Activated CD4-positive, alpha-beta memory T cell treated with anti-CD3 and anti-CD28 coated beads for 36 hours (primary cell): Measurements from ENCODE around the gene SDK1. TPM values are rescaled to one million over a fixed set of nuclear protein-coding genes. Genes with fewer than 3 reads are reported as not detected.

Source experiments
- CTCF ChIA-PET: fragments of 350-600 bp; sonication (Branson Sonifier 250); formaldehyde crosslinking; loops from one replicate; lab custom pipeline; 2021; ENCODE audit warnings: antibody characterized with exemption, inconsistent platforms; lab: Charles Lee
- POLR2A ChIA-PET: fragments of 350-600 bp; sonication (Branson Sonifier 250); formaldehyde crosslinking; loops from one replicate; lab custom pipeline; 2021; ENCODE audit warnings: antibody characterized with exemption; lab: Charles Lee
- DNase-seq: peaks from one replicate; pipeline ENCODE4 v3.0.0-alpha.2; 2020
- H3K27ac Mint-ChIP-seq: one replicate; pipeline ENCODE4 v1.8.0; 2021; ENCODE audit warnings: mixed read lengths
- H3K27me3 Mint-ChIP-seq: one replicate; pipeline ENCODE4 v1.8.0; 2021; ENCODE audit warnings: mixed read lengths
- H3K36me3 Mint-ChIP-seq: one replicate; pipeline ENCODE4 v1.8.0; 2021; ENCODE audit warnings: mixed read lengths
- H3K4me1 Mint-ChIP-seq: one replicate; pipeline ENCODE4 v1.8.0; 2021; ENCODE audit warnings: low read depth, mixed read lengths
- H3K4me3 Mint-ChIP-seq: one replicate; pipeline ENCODE4 v1.8.0; 2021; ENCODE audit warnings: mild to moderate bottlenecking, mixed read lengths
- H3K9me3 Mint-ChIP-seq: one replicate; pipeline ENCODE4 v1.8.0; 2021; ENCODE audit warnings: mixed read lengths
- intact Hi-C: fragments of 100-400 bp; cut with micrococcal nuclease; formaldehyde crosslinking; loops from one replicate; pipeline ENCODE4 v1.15.1; 2023
- total RNA-seq, 2 experiments: library from RNA; stranded (reverse); gene quantifications; one replicate each; pipeline ENCODE4 v1.2.3, GENCODE V29; 2021

Gene SDK1
- total RNA-seq, 2 experiments from 2014 or later: 0.14 to 0.24 TPM

DNA sequence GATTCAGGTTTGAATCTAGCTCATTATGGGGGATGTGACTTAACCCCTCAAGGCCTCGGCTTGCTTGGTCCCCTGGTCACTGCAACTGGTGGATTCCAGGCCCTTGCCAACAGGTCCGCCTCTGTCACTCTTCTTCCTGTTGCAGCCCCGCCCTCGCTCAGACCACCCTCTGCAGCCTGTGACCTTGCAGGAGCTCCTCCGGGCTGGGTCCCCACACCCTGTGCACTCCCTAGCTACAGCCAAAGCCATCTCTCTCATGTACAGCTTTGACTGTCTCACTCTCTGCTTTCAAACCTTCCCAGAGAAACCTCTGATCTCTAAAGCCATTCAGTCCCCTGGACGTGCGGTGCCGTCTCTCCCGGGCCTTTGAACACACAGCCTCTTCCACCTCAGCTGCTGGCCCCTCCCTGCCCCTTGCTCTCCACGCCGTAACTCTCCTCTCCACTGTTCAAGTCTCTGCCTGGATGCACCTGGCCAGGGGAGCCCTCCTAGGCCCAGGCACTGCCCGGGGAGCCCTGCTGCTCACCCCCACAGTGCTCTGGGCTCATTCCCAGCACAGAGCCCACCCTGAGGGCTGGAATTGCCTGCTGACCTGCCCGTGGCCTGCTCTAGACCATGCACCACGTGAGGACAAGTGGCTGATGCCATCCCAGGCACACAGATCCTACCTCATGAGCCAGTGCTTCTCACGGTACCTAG, 895.2 kb downstream of the SDK1 start:
- H3K4me3 Mint-ChIP-seq: no peak overlapping the region
- no peaks in the 10 kb centered on the region for H3K9me3 Mint-ChIP-seq
- no peak overlapping the region for H3K27ac Mint-ChIP-seq
- intact Hi-C loops: no loop called here
- no peaks in the 10 kb centered on the region for H3K4me1 Mint-ChIP-seq
- DNase-seq: no peak
- H3K36me3 Mint-ChIP-seq: no peaks in the 10 kb centered on the region
- no peaks in the 10 kb centered on the region for H3K27me3 Mint-ChIP-seq
- CTCF ChIA-PET: no interaction called here
- POLR2A ChIA-PET: no interaction called here

DNA sequence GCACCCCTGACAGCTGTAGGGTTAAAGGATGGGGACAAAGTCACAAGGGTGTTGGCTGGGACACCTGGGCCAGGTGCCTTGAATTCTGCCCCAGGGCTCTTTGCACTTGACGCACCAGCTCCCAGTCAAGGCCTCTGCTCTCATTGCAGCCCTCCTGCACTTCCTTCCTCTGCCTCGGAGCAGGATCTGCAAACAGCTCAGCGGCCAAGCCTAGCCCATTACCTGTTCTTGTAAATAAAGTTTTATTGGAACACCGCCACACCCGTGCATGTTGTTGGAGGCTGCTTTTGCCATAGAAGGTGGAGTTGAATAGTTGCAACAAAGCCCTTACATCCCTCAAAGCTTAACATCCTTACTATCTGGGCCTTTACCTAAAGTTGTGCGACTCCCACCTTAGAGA, 897.2 kb downstream of the SDK1 start:
- Mint-ChIP-seq H3K36me3 (no peaks in the 10 kb centered on the region), H3K4me3 (no peak overlapping the region), H3K9me3 (no peaks in the 10 kb centered on the region), H3K27ac (no peak overlapping the region), H3K4me1 (no peaks in the 10 kb centered on the region), H3K27me3 (no peaks in the 10 kb centered on the region)
- DNase-seq: no peak
- CTCF ChIA-PET: no interaction called here
- POLR2A ChIA-PET: no interaction called here
- intact Hi-C loops: no loop called here

DNA sequence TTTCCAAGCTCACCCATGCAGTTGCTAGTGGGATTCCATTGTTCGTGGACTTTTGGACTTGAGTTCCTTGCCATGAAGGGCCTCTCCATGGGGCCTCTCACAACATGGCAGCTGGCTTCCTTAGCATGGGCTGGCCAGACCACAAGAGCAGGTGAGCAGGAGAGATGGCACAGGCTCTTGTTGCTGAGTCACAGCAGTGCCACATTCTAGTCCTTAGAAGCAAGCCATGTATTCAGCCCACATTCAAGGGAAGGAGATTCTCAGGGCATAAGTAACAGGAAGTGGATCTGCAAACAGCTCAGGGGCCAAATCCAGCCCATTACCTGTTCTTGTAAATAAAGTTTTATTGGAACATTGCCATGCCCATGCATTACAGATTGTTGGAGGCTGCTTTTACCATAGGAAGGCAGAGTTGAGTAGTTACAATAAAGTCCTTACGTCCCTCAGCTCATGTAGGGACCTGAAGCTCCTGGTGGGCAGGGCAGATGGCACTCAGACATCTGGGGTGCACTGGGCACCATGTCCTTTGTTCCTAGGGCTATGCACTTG, 899.6 kb downstream of the SDK1 start:
- intact Hi-C loops: no loop called here
- no peaks in the 10 kb centered on the region for H3K36me3 Mint-ChIP-seq
- H3K4me3 Mint-ChIP-seq: no peak overlapping the region
- H3K27ac Mint-ChIP-seq: no peak overlapping the region
- POLR2A ChIA-PET: no interaction called here
- no peak for DNase-seq
- H3K27me3 Mint-ChIP-seq: no peaks in the 10 kb centered on the region
- no peaks in the 10 kb centered on the region for H3K9me3 Mint-ChIP-seq
- no peaks in the 10 kb centered on the region for H3K4me1 Mint-ChIP-seq
- CTCF ChIA-PET: no interaction called here

DNA sequence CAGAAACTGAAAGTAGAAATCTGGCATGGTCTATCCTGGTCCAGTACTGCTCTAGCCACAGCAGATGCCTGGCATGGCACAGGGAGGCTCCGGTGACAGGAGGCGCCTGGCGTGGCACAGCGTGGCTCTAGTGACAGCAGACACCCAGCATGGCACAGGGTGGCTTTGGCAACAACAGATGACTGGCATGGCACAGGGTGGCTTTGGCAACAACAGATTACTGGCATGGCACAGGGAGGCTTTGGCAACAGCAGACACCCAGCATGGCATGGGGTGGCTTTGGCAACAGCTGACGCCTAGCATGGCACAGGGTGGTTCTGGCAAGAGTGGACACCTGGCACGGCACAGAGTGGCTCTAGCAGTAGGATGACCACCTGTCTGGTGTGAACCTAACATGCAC, 900.5 kb downstream of the SDK1 start:
- Mint-ChIP-seq H3K4me3 (no peak overlapping the region), H3K27me3 (no peaks in the 10 kb centered on the region), H3K36me3 (no peaks in the 10 kb centered on the region), H3K27ac (no peak overlapping the region), H3K9me3 (no peaks in the 10 kb centered on the region), H3K4me1 (no peaks in the 10 kb centered on the region)
- intact Hi-C loops: no loop called here
- ChIA-PET POLR2A (no interaction called here), CTCF (no interaction called here)
- DNase-seq: no peak

DNA sequence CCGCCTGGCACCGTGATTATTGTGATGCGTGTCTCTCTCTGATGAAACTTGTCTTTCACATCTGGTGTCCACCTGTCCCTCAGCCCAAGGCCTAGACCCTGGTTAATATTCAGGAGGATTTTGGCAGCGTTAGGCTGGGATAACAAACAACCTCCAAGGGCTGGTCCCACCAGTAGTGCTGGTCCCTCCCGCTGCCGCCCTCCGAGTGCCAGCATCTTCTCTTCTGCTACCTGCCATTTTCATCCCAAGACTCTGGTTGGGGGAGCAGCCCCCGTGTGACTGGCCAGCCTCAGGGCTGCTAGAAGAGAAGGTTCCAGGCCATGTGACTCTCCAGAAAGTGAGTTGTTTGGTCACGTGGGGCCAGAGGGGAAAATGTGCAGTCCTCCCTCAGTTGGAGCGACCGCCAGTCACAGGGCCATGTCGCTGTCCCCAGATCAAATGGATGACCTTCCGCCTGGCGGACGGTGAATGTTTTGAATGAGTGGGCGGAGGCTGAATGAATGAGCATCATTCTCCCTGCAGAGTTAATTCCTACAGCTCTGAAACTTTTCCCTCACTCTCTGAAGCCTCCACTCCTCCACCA, 901.2 kb downstream of the SDK1 start:
- Mint-ChIP-seq H3K27me3 (no peaks in the 10 kb centered on the region), H3K36me3 (no peaks in the 10 kb centered on the region), H3K9me3 (no peaks in the 10 kb centered on the region), H3K4me3 (no peak overlapping the region), H3K4me1 (no peaks in the 10 kb centered on the region), H3K27ac (no peak overlapping the region)
- CTCF ChIA-PET: no interaction called here
- intact Hi-C loops: no loop called here
- POLR2A ChIA-PET: no interaction called here
- no peak for DNase-seq

DNA sequence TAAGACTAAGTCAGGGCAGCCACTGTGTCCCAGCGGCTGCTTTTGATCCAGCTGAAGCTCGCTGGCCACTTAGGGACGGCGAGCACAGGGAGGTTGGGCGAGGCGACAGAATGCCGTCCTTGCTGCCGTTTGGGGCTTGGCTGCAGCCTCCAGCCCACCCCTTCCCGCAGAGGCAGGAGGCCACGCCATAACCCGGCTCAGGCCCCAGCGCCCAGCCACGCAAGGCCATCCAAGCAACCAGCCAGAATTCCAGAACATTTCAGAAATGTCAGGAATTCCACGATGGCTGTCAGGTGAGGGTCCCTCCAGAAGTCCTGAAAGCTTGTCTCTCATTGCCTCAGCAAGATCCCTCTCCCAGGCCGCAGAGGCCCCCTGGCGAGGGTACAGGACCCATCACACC, 901.9 kb downstream of the SDK1 start:
- Mint-ChIP-seq H3K9me3 (no peaks in the 10 kb centered on the region), H3K4me3 (no peak overlapping the region), H3K4me1 (no peaks in the 10 kb centered on the region), H3K27me3 (no peaks in the 10 kb centered on the region), H3K27ac (no peak overlapping the region), H3K36me3 (no peaks in the 10 kb centered on the region)
- intact Hi-C loops: no loop called here
- ChIA-PET POLR2A (no interaction called here), CTCF (no interaction called here)
- DNase-seq: no peak

DNA sequence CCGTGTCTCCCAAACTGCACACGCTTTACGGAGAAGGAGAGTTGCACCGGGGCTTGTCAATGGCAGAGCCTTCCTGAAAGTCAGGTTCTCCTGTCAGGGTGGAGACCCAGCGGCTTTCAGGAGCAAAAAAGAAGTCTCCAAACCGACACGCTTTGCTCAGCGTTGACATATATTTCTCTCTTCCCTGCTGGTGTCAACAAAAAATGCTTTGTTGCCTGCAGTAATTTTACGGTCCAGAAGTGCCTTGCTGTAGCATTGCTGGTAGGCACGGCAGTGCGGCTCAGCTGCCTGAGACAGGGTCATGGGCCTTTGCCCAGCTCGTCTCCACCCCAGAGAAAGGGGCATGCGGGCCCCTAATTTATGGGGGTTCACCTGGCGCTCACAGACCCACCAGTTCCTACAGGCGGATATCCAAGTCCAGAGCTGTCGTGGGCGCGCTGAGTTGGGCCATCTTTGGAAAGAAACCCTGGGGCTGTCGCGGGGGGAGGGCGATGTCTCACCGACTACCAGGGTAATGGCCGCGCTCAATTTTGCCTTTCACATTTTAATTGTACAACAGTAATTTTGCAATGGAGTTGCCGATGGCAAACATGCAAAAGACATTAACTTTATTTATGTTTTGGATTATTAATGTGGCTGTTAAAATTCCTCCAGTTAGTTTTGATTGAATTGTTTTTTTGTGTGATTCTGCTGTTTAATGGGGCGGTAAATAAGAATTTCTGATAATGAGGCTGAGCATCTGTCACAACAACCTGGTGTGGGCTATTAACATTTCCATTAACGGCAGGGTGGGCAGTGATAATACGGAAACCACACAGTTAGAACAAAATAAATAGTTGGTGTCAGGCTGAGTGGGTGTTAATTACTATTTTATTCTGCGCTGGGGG, 902.8 kb downstream of the SDK1 start:
- Mint-ChIP-seq H3K4me3 (no peak overlapping the region), H3K9me3 (no peaks in the 10 kb centered on the region), H3K27ac (no peak overlapping the region), H3K36me3 (no peaks in the 10 kb centered on the region), H3K4me1 (no peaks in the 10 kb centered on the region), H3K27me3 (no peaks in the 10 kb centered on the region)
- ChIA-PET CTCF (no interaction called here), POLR2A (no interaction called here)
- intact Hi-C loops: no loop called here
- DNase-seq: no peak

DNA sequence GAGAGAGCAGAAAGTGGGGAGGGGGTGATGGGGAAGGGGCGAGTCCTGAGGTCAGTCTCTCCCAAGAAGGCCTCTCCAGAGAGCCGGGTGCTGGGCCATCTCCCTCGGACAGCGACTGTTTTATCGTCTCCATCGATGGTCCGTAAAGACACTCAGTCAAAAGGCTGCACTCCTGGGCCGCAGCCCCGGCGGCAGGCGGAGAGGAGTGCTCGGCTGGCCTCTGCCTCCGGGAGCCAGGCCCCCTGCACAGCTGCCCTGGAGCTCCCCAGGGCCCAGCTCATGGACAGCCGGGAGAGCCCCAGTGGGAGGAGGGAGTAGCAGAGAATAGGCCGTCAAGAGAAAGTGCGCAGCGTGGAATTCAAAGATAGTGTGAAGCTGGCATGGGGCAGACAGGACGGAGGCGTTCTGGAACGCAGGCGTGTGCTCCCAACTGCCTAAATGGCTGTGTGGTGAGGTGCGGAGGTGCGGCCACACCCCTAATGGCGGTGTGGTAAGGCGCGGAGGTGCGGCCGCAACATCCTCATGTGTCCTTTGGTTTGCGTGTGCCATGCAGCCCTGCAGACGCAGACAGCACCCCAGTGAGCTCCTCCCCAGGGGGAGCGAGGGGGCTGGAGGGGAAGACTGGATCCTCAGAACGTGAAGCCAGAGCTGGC, 903.6 kb downstream of the SDK1 start:
- intact Hi-C loops: no loop called here
- no peaks in the 10 kb centered on the region for H3K36me3 Mint-ChIP-seq
- no peak overlapping the region for H3K27ac Mint-ChIP-seq
- ChIA-PET CTCF (interaction anchor here (0.5 kb wide), 1 partner anchor 361 kb away, joined by 3 read pairs; no protein-coding TSS in a partner anchor), POLR2A (no interaction called here)
- H3K4me1 Mint-ChIP-seq: no peaks in the 10 kb centered on the region
- H3K4me3 Mint-ChIP-seq: no peak overlapping the region
- no peaks in the 10 kb centered on the region for H3K9me3 Mint-ChIP-seq
- no peak for DNase-seq
- H3K27me3 Mint-ChIP-seq: no peaks in the 10 kb centered on the region

DNA sequence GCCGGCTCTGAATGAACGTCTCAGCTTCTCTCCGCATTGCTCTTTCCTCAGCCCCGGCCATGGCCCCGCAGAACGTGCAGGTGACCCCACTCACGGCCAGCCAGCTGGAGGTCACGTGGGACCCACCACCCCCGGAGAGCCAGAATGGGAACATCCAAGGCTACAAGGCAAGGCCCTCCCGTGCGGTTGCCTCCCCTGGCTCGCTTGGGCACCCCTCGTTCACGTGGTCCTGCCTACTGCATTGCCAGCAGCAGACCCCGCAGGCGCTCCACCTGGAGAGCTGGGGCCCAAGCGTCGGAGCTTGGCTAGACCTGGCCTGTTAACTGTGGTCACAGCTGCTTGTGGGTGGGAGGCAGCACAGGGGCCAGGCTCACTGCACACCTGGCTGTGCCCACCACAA, 904.8 kb downstream of the SDK1 start:
- H3K4me1 Mint-ChIP-seq: no peaks in the 10 kb centered on the region
- no peak for DNase-seq
- ChIA-PET CTCF (no interaction called here), POLR2A (no interaction called here)
- no peaks in the 10 kb centered on the region for H3K9me3 Mint-ChIP-seq
- no peaks in the 10 kb centered on the region for H3K27me3 Mint-ChIP-seq
- H3K4me3 Mint-ChIP-seq: no peak overlapping the region
- no peak overlapping the region for H3K27ac Mint-ChIP-seq
- no peaks in the 10 kb centered on the region for H3K36me3 Mint-ChIP-seq
- intact Hi-C loops: no loop called here

DNA sequence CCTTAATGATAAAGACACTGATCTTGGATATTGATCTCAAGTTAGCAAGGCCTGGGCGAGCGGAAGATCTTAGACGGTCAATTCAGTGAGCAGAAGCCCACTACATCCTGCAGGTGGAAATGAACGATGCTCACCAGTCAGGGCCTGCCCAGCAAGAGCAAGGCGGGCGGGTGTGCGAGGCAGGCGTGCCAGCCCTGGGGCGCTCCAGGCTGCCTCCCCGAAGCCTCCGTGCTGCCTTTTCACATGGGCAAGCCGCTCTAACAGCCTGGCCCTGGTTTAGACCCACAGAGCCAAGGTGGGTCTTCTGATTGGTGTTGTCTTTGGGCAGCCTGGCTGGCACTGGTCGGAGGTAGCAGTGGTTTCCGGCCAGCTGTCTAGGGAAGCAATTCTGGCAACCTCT, 906.0 kb downstream of the SDK1 start:
- Mint-ChIP-seq H3K4me1 (no peaks in the 10 kb centered on the region), H3K9me3 (no peaks in the 10 kb centered on the region), H3K4me3 (no peak overlapping the region), H3K36me3 (no peaks in the 10 kb centered on the region), H3K27ac (no peak overlapping the region), H3K27me3 (no peaks in the 10 kb centered on the region)
- ChIA-PET POLR2A (no interaction called here), CTCF (no interaction called here)
- no peak for DNase-seq
- intact Hi-C loops: no loop called here

DNA sequence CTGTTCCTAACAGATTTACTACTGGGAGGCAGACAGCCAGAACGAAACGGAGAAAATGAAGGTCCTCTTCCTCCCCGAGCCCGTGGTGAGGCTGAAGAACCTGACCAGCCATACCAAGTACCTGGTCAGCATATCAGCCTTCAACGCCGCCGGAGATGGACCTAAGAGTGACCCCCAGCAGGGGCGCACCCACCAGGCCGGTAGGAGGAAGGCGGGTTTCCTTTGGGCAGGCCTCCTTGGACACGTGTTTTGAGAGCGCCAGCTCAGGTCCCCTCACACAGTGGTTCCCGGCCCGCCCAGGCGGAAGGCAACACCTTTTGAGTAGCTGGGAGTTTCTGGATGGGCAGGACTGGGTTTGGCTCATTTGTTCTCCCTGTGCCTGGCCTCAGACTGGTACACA, 907.0 kb downstream of the SDK1 start:
- no peaks in the 10 kb centered on the region for H3K36me3 Mint-ChIP-seq
- intact Hi-C loops: no loop called here
- ChIA-PET CTCF (no interaction called here), POLR2A (no interaction called here)
- H3K4me3 Mint-ChIP-seq: no peak overlapping the region
- no peaks in the 10 kb centered on the region for H3K4me1 Mint-ChIP-seq
- no peak overlapping the region for H3K27ac Mint-ChIP-seq
- H3K9me3 Mint-ChIP-seq: no peaks in the 10 kb centered on the region
- no peak for DNase-seq
- no peaks in the 10 kb centered on the region for H3K27me3 Mint-ChIP-seq

DNA sequence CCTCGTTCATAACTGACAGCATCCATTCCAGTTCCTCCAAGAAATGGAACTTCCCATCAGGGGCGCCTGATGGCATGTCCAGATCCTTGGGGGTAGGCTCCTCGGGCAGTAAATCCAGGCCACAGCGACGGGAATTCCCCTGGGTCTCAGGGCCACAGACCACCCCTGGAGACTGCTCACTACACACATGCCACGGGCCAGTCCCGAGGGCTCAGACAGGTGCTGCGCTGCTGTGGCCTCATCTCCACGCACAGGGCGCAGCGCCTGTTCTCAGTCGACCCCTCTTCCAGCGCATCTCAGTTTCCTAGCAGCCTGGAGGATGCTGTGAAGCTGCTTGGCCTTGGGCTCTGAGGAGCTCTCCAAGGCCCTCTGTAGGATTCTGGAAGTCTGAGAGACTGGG, 907.5 kb downstream of the SDK1 start:
- Mint-ChIP-seq H3K36me3 (no peaks in the 10 kb centered on the region), H3K4me3 (no peak overlapping the region), H3K4me1 (no peaks in the 10 kb centered on the region), H3K27me3 (no peaks in the 10 kb centered on the region), H3K9me3 (no peaks in the 10 kb centered on the region), H3K27ac (no peak overlapping the region)
- intact Hi-C loops: no loop called here
- CTCF ChIA-PET: no interaction called here
- POLR2A ChIA-PET: no interaction called here
- DNase-seq: no peak
